HepG2 (cell line): Measurements from ENCODE around the gene TUBG1. TPM values are rescaled to one million over a fixed set of nuclear protein-coding genes. Genes with fewer than 3 reads are reported as not detected.

Source experiments
- ARNTL ChIP-seq: sonication (generic); formaldehyde crosslinking; IDR thresholded peaks from 2 replicates; pipeline ENCODE4 v1.4.0; 2020; ENCODE audit warnings: mild to moderate bottlenecking, missing genetic modification reagents
- ATF3 ChIP-seq: sonication (generic); formaldehyde crosslinking; IDR thresholded peaks from 2 replicates; pipeline ENCODE4 v1.4.0; 2020; ENCODE audit warnings: missing genetic modification reagents
- DMAP1 ChIP-seq: IDR thresholded peaks from 2 replicates; pipeline ENCODE4 v1.6.1; 2016
- FOXO1 ChIP-seq: sonication (generic); formaldehyde crosslinking; IDR thresholded peaks from 2 replicates; pipeline ENCODE4 v1.4.0; 2020; ENCODE audit warnings: missing genetic modification reagents
- GLMP ChIP-seq: sonication (generic); formaldehyde crosslinking; IDR thresholded peaks from 2 replicates; pipeline ENCODE4 v1.9.0; 2021; ENCODE audit warnings: missing genetic modification reagents, mild to moderate bottlenecking, borderline replicate concordance
- HES4 ChIP-seq: sonication (generic); formaldehyde crosslinking; IDR thresholded peaks from 2 replicates; pipeline ENCODE4 v1.9.0; 2021; ENCODE audit warnings: mild to moderate bottlenecking, missing genetic modification reagents, borderline replicate concordance
- HMG20B ChIP-seq: conservative IDR thresholded peaks from 2 replicates; pipeline ENCODE4 v1.6.1; 2016; ENCODE audit warnings: missing genetic modification reagents, missing compliant biosample characterization
- KDM6A ChIP-seq: IDR thresholded peaks from 2 replicates; pipeline ENCODE4 v1.6.1; 2016; ENCODE audit warnings: low read depth
- SPEN ChIP-seq: sonication (generic); formaldehyde crosslinking; IDR thresholded peaks from 2 replicates; pipeline ENCODE4 v1.5.1; 2020; ENCODE audit warnings: low read depth, mild to moderate bottlenecking, missing genetic modification reagents
- ZBTB40 ChIP-seq, 2 experiments: fragments of 450-650 bp in 1 of 2; sonication (generic) in 1 of 2; formaldehyde crosslinking in 1 of 2; IDR thresholded peaks; 2 replicates each; pipeline versions ENCODE4 v1.6.1 to v1.8.0; 2016 to 2022; ENCODE audit warnings: antibody characterized with exemption in 1 of 2, mild to moderate bottlenecking in 1 of 2, missing genetic modification reagents in 1 of 2
- ZNF280D ChIP-seq: sonication (generic); formaldehyde crosslinking; IDR thresholded peaks from 2 replicates; pipeline ENCODE4 v1.5.1; 2020; ENCODE audit warnings: mild to moderate bottlenecking, missing genetic modification reagents
- ZNF724P ChIP-seq: sonication (generic); formaldehyde crosslinking; IDR thresholded peaks from 2 replicates; pipeline ENCODE4 v1.8.0; 2022; ENCODE audit warnings: missing genetic modification reagents, borderline replicate concordance
- ZNF891 ChIP-seq: sonication (generic); formaldehyde crosslinking; IDR thresholded peaks from 2 replicates; pipeline ENCODE4 v1.5.0; 2020; ENCODE audit warnings: mild to moderate bottlenecking, missing genetic modification reagents
- polyA plus RNA-seq, 8 experiments: library from polyadenylated mRNA; depleted of rRNA in 3 of 8; stranded (reverse) in 7 of 8; unstranded in 1 of 8; fragments of >200 nt; fragmentation: Illumina TruSeq in 4 of 8; extraction: Trizol in 4 of 8; gene quantifications; 2 replicates each; pipeline versions ENCODE4 v1.2.1 to v1.2.3, GENCODE V29; 2011 to 2016; ENCODE audit warnings: low read depth in 4 of 8, missing spikeins in 1 of 8, mixed read lengths in 1 of 8; ENCODE audit not compliant: insufficient read depth in 1 of 8
- total RNA-seq, 5 experiments: library from RNA; depleted of rRNA; stranded (reverse); fragments of >200 nt; fragmentation: Illumina TruSeq; extraction: Trizol; gene quantifications; 2 replicates each; pipeline ENCODE4 v1.2.3, GENCODE V29; 2016; ENCODE audit warnings: low read depth in 1 of 5

The TUBG1 gene
- total and polyA plus RNA-seq, 2 of the 13 experiments (the other 11 are each of a cell fraction or from before 2014, with no cell fraction given): 74.1 to 137 TPM

GRCh38 chr17:42562388-42563142 is 46.9 kb upstream of the TUBG1 start (continued):
- no peak for TF ChIP-seq ZBTB40 (IDR thresholded peaks at IDR 0.05)
- peak; percentile 41; the same call in 1 of the 2 replicates for TF ChIP-seq ZBTB40 (CRISPR knock-in tag; IDR thresholded peaks at IDR 0.05)
- peak; percentile 46 for TF ChIP-seq ATF3 (CRISPR knock-in tag)
- TF ChIP-seq FOXO1 (CRISPR knock-in tag): no peak; the same call in 1 of the 2 replicates
- TF ChIP-seq HMG20B (CRISPR knock-in tag): peak; percentile 4; the same call in 1 of the 2 replicates
- TF ChIP-seq ZNF891 (CRISPR knock-in tag): peak; percentile 7; the same call in 1 of the 2 replicates
- peak; percentile 64; the same call in 1 of the 2 replicates for TF ChIP-seq SPEN
- TF ChIP-seq ZNF724P (CRISPR knock-in tag): peak; percentile 89; the same call in 1 of the 2 replicates
- no peak for TF ChIP-seq KDM6A (CRISPR knock-in tag)
- peak; percentile 72 for TF ChIP-seq HES4 (CRISPR knock-in tag)
- TF ChIP-seq GLMP: 0 out of 2 replicates have a peak, but pooled peaks have one; percentile 74
- no peak; the same call in 1 of the 2 replicates for TF ChIP-seq DMAP1 (CRISPR knock-in tag)
- TF ChIP-seq ARNTL: 0 out of 2 replicates have a peak, but pooled peaks have one; percentile 13
- peak; percentile 82; the same call in 1 of the 2 replicates for TF ChIP-seq ZNF280D (CRISPR knock-in tag)
